Subcutaneous adipose tissue (tissue), 4 donors: ENCODE results near the gene PDCD11. TPM values are rescaled to one million over a fixed set of nuclear protein-coding genes. Genes with fewer than 3 reads are reported as not detected.

Source experiments
- CTCF ChIP-seq: fragments of 450-650 bp; IDR thresholded peaks from one replicate; pipeline ENCODE4 v1.5.1; 2016; ENCODE audit warnings: low read depth, mild to moderate bottlenecking, control low read depth, antibody characterized with exemption, moderate library complexity
- total RNA-seq, 4 donors: library from RNA; depleted of rRNA; stranded (reverse); fragments of >200 nt; gene quantifications; one replicate each; pipeline ENCODE4 v1.1.0, GENCODE V29; 2016

PDCD11 gene
- total RNA-seq, 4 donors from 2014 or later: 12.2 to 15.2 (median 13.7) TPM

GRCh38 chr10:103427866-103428265, 31.4 kb downstream of the PDCD11 start:
- TF ChIP-seq CTCF: no peak

GRCh38 chr10:103428989-103429643, 32.7 kb downstream of the PDCD11 start:
- TF ChIP-seq CTCF: no peak

- no peak for TF ChIP-seq CTCF
These were observed 33.2 kb downstream of the PDCD11 start for GRCh38 chr10:103429647-103430046.

DNA sequence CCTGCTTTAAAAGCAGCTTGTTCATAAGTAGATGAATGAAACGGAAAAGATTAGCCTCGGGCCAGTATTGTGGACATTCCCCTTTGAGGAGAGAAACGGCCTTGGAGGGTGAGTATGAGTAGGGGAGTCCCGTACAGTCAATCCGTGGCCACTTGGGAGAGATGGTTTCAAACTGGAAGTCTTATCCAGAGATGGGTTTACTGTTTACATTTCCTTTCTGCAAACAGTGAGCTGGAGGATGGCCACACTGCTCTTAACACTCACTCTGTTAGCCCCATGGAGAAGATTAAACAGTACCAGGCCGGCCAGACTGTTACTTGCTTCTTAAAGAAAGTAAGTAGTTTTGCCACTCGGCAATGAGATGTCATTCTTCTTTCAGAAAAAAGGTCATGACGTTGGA, 35.5 kb downstream of the PDCD11 start:
- no peak for TF ChIP-seq CTCF

GRCh38 chr10:103433858-103434257, 37.4 kb downstream of the PDCD11 start:
- no peak for TF ChIP-seq CTCF

- TF ChIP-seq CTCF: no peak
These were observed 43.4 kb downstream of the PDCD11 start for GRCh38 chr10:103439776-103440175.

- no peak for TF ChIP-seq CTCF
These were observed 44.0 kb downstream of the PDCD11 start for GRCh38 chr10:103440416-103440815.
